ENCODE data around the gene KCND3. TPM values are rescaled to one million over a fixed set of nuclear protein-coding genes. Genes with fewer than 3 reads are reported as not detected.

The KCND3 gene
- total and polyA plus RNA-seq, 2 donors (not counting 3 experiments of a cell fraction or from before 2014, with no cell fraction given), result 0.03 TPM; not detected in 1

DNA sequence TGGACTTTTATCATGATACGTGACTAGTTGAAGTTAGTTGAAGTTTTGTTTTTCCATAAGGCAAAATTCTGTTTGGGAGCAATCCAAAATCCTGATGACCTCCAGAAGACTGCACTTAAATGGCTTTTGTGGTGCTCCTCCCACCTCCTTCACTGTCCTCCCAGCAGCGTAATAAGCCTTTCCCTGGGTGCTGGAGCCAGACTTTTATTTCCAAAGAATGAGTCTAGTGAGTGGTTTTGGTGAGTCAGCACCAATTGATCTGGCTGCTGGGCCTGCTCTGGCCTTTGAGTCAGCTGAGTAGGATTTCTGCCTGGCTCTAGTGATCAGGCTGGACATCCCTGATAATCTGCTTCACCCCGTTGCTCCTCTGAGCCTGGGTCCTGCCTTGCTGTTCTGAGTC is 21.7 kb upstream of the KCND3 start:
- CTCF ChIA-PET, result no interaction called here
- H3K79me2 ChIP-seq (ENCODE audit: control insufficient read depth, insufficient read depth, low read length), result no peaks in the 10 kb centered on the region
- H3K9ac ChIP-seq (replicated peaks; ENCODE audit: extremely low read depth, insufficient read depth, low read length), result no peak overlapping the region
- H2AFZ ChIP-seq (ENCODE audit: low read depth, low read length), result no peak overlapping the region
- no peak overlapping the region for H3K4me2 ChIP-seq (ENCODE audit: insufficient read depth, low read length)
- intact Hi-C loops (cut with micrococcal nuclease), result no loop called here
- no TSS peak for BruUV-seq (replicated peaks)
- no peaks in the 10 kb centered on the region for H3K9me1 ChIP-seq (replicated peaks; ENCODE audit: control insufficient read depth, extremely low read depth, insufficient read depth, low read length)
- no peaks in the 10 kb centered on the region for H3K4me1 ChIP-seq (ENCODE audit: control insufficient read depth, extremely low read depth, insufficient read depth, low read length)
- dilution Hi-C loops (cut with MboI; ENCODE audit: extremely low pct_ligation_motif_present, low sequenced_read_pairs), result no loop called here
- H3K36me3 ChIP-seq (ENCODE audit: control insufficient read depth in 2 of 2, extremely low read depth in 1 of 2, insufficient read depth in 2 of 2, low read length in 2 of 2), result no peaks in the 10 kb centered on the region
- no peak for DNase-seq (ENCODE audit: low read depth, low spot score)
- POLR2A ChIA-PET, result no interaction called here
- no peak overlapping the region for H3K27ac ChIP-seq (ENCODE audit: insufficient read depth, low read depth, low read length)
- no peak overlapping the region for H3K4me3 ChIP-seq (replicated peaks in 1 of 3; ENCODE audit: insufficient read depth in 1 of 3, low read depth in 1 of 3, low read length in 3 of 3)
- H3K27me3 ChIP-seq (ENCODE audit: control insufficient read depth in 2 of 2, insufficient read depth in 2 of 2, low read length in 2 of 2), result no peaks in the 10 kb centered on the region
- TF ChIP-seq MAX (IDR thresholded peaks at IDR 0.05; ENCODE audit: insufficient read depth, insufficient read length) (no peak), JUN (IDR thresholded peaks at IDR 0.05; ENCODE audit: borderline replicate concordance, insufficient read depth, insufficient read length, low read depth) (no peak), POLR2A (IDR thresholded peaks at IDR 0.05; ENCODE audit: low read depth, low read length) (no peak), FOS (IDR thresholded peaks at IDR 0.05; ENCODE audit: borderline replicate concordance, insufficient read depth, low read length) (no peak), POLR2AphosphoS5 (IDR thresholded peaks at IDR 0.05; ENCODE audit: insufficient read depth, low read depth, low read length) (no peak), EZH2 (IDR thresholded peaks at IDR 0.05; ENCODE audit: borderline replicate concordance, low read depth, low read length, severe bottlenecking) (no peak), CTCF (IDR thresholded peaks at IDR 0.05; ENCODE audit: extremely low read depth in 1 of 2, insufficient read depth in 1 of 2, low read depth in 1 of 2, low read length in 2 of 2) (no peak), MYC (IDR thresholded peaks at IDR 0.05; ENCODE audit: low read depth, low read length) (no peak), GATA2 (IDR thresholded peaks at IDR 0.05; ENCODE audit: insufficient read depth, insufficient read length, low read depth, low read length) (no peak)
- no peaks in the 10 kb centered on the region for H4K20me1 ChIP-seq (replicated peaks; ENCODE audit: control insufficient read depth, extremely low read depth, insufficient read depth, low read length)
- no peaks in the 10 kb centered on the region for H3K9me3 ChIP-seq (replicated peaks; ENCODE audit: control insufficient read depth, insufficient read depth, low read length)
- FAIRE-seq, result no peak

Measured in endothelial cell of umbilical vein (primary cell).